ENCODE measurements around the gene NPAS3.

The NPAS3 gene

DNA sequence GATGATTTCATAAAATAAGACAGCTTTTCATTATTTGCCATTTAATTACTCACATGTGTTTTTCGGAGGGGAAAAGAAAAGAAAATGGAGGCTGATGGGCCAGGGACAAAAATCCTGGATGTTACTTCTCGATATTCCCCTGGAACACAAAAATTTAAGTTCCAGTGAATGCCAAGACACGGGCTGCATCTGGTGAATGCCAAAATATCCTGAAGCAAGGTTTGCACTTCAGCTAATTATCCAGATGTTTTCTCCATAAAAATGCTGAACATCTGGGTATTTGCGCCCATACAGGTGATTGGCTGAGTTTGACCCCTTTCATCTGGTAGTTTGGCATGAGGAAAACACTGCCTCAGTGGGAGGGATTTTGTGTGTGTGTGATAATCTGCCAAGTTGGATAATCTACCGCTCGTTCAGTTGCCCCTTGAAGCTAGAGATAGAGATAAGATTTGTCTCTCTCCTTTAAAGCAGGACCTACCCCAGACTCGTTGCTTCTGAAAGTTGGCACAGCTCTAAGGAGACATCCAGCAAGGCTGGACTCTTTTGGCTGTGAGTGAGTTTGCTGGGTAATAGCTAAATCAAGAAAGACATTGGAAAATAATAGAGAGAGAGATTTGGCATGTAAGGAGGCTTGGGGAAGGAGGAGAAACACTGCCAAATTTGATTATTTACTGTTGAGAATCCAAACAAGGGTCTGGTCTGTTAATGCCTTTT, 622.2 kb downstream of the NPAS3 start:
- no peak for DNase-seq (ENCODE audit: low read depth)

DNA sequence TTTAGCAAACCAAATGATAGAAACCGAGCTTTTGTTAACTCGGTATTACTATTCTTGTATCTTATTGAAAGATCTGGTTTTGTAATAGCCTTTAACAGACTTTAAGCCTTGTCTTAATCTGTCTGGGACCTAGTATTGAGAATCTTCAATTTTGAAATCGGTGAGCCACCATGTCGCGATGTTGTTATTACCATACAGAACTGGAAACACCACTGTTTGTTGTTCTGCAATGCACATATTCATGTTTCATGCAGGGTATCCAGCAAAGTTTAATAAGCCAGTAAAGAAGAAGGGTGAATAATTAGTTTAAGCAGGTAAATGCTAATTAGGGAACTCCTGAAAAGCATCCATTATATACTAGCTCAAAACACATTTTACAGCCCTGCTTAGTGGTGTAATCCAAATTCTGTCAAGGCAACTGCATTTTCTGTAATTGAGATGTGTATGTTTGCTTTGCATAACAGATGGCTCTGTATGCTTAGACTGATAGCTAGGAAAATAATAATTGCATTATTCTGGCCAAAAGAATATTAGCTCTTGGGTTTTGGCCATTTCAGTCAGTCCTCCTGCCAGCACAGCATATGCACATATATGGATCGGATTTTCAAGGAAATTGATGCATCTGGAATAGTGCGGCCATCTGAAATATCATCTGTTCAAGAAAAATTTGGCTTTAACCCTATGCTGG, 623.0 kb downstream of the NPAS3 start:
- DNase-seq (ENCODE audit: low read depth) = no peak

DNA sequence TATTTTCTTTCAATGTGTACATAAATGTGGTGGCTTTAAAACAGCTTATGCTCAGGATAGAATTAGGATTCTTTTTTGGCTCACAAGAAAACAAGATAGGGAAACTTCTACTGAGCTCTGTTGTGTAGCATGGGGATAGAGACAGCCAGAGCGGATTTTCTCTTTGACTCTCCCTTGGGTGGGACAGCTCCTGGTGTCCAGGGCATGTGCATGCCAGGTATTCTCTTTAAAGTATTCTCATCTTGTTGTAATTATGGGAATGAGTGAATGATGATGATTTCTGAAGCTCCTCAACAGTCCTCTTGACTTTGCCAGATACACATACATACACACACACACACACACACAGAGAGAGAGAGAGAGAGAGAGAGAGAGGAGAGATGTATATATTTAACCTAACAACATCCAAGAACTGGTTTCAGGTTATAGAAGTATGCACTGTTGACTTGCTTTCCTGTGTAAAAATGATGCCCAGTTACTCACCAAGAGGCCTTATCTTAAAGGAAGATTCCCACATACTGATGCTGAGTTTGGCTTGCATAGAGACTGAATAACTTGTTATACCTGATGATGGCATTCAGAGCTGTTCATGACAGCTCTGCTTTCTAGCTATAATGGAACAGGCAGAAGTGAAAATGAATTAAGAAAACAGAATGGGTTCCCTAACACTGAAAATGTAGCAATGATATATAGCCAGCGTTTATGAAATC, 624.7 kb downstream of the NPAS3 start:
- no peak for DNase-seq (ENCODE audit: low read depth)

- no peak for DNase-seq (ENCODE audit: low read depth)
Measured at GRCh38 chr14:33563901-33564197, 625.2 kb downstream of the NPAS3 start.

- no peak for DNase-seq (ENCODE audit: low read depth)
Measured at GRCh38 chr14:33564774-33565630, 626.3 kb downstream of the NPAS3 start.

GRCh38 chr14:33566082-33566481, 627.4 kb downstream of the NPAS3 start:
- DNase-seq (ENCODE audit: low read depth) = no peak

GRCh38 chr14:33567023-33567728, 628.5 kb downstream of the NPAS3 start:
- no peak for DNase-seq (ENCODE audit: low read depth)

GRCh38 chr14:33567731-33568130, 629.1 kb downstream of the NPAS3 start:
- no peak for DNase-seq (ENCODE audit: low read depth)

- DNase-seq (ENCODE audit: low read depth) = no peak
Measured at GRCh38 chr14:33568935-33569579, 630.4 kb downstream of the NPAS3 start.

- no peak for DNase-seq (ENCODE audit: low read depth)
Measured at GRCh38 chr14:33569821-33570687, 631.4 kb downstream of the NPAS3 start.

DNA sequence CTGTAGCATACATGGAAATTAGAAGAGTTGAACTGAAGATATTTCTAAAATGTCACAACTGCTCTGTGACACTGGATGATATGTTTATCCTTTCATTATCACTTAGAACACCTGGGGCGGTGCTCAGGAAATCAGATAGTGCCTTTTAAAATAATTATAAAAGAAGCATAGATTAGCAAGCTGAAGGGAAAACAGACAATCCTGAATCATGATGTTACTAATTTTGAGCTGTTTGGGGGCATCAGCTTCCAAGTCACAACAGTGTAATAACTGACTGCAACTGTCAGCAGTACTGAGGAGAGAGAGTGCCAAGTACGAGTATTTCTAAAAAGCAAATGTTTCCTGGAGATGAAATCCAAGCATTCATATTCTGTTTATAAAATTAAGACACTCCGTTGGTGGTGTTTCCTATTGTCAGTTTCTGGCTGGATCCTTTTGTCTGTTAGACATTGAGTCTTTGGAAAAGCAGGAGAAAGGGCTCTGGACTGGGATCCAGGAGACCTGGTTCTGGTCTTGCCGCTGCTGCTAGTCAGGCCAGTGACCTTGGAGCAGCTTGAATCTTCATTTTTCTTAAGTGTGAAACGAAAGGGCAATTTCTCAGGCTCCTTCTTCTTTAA, 632.1 kb downstream of the NPAS3 start:
- DNase-seq (ENCODE audit: low read depth) = no peak

- DNase-seq (ENCODE audit: low read depth) = no peak
Measured at GRCh38 chr14:33573301-33573880, 634.7 kb downstream of the NPAS3 start.

DNA sequence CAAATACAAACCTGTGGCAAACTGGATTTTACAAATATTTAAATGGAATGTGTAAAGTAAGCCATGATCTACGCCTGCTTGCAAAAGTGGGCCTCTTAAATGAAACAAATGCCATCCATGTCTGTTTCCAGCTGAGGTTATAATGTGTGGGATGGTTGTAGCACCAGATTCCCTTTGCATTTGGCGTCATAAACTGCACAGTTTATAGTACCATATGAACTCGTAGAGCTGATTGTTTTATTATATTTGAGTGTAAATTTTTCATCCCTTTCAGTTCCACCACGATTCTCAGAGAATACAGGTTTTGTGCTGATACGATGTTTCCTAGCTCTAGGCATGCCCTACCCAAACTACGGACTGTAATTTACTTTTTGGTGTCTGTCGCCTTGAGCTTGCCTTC, 637.3 kb downstream of the NPAS3 start:
- DNase-seq (ENCODE audit: low read depth) = no peak

DNA sequence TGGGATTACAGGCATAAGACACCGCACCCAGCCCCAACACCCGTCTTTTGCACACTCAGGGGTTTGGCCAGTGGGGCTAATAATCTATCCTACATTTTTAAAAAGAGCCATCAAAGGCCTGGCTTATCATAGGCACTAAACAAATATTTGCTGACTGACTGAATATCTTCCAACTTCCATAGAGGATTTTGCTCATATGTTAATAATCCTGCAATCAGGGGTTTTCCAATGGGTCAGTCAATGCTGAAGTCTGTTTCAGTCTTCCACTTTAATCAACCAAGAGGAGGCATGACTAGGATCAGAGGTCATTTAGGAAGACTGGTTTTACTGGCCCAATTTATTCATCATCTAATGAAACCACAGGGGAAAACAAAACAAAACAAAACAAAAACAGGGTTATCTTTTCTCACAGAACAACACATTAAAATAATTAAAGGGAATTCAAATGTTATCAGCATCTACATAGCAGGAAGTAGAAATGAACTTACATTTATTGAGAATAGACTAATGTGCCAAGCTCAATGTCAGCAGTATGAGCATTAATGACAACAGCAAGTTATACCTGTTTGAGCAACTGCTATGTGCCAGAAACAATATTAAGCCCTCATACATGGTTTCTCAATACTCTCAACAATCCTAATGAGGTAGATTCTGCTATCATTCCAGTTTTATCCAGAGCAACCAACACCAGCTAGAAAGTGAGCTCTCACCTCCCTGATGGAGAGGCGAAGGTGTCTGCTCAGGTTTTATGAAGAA, 640.0 kb downstream of the NPAS3 start:
- DNase-seq (ENCODE audit: low read depth) = no peak

GRCh38 chr14:33580231-33580749, 641.6 kb downstream of the NPAS3 start:
- no peak for DNase-seq (ENCODE audit: low read depth)

- no peak for DNase-seq (ENCODE audit: low read depth)
Measured at GRCh38 chr14:33580841-33581240, 642.2 kb downstream of the NPAS3 start.

DNA sequence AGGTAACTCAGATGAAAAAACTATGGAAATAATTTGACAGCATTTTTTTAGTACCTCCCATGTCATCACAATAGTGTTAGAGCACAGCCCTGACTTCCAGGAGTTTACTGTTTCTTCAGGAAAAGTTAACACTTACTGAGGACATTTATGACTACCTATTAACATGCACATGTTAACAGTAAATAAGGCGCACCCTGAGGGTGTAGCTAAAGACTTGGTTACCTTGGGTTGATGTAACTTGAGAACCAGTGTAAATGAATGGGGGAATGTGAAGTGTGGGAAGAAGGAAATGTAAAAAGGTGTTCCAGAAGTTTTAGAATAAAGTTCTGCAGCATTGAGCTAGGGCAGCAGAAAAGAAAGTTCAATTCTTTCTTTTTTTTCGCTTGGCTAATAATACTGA, 646.0 kb downstream of the NPAS3 start:
- no peak for DNase-seq (ENCODE audit: low read depth)

DNA sequence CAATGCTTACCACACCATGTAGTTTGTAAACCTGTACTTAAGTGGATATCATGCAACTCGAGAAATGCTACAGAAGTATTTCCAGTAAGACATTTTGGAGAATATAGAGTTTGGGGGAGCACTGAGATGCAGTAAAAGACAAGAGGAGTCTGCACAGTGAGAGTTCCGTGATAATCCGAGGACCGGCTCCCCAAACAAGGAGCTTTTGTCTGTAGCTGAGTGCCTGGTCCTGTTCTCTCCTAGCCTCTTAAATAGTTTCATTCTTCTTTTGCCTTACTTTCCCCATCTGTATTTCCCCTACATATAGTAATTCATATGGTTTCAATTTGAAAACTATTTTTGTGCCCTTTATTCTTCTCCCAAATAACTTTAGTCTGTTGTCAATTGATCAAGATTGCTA, 648.1 kb downstream of the NPAS3 start:
- no peak for DNase-seq (ENCODE audit: low read depth)
